NK-92 treated with Interleukin-12 subunit alpha and Interleukin-12 subunit beta, amount 100 ng/mL, for 24 hours (cell line): ENCODE data around the gene OGA.

ENCODE experiments used
- DNase-seq: peaks from one replicate; lab custom pipeline; 2025; lab: John Stamatoyannopoulos, UW

Gene OGA

GRCh38 chr10:101818119-101818871 is at the start of gene OGA:
TSS of gene OGA (minus strand) at chr10:101818444. CDS start at chr10:101818022, 422 bp downstream.
- DNase-seq = peak; percentile 100

GRCh38 chr10:101867931-101868330 is 49.7 kb upstream of the OGA start:
- DNase-seq = no peak

- DNase-seq = no peak
These were observed 41.3 kb upstream of the OGA start for GRCh38 chr10:101859530-101859929.

- no peak for DNase-seq
These were observed 40.7 kb upstream of the OGA start for GRCh38 chr10:101858723-101859500.

- no peak for DNase-seq
These were observed 39.7 kb upstream of the OGA start for GRCh38 chr10:101857802-101858476.

- no peak for DNase-seq
These were observed 38.4 kb upstream of the OGA start for GRCh38 chr10:101856626-101857025.

- DNase-seq = no peak
These were observed 33.3 kb upstream of the OGA start for GRCh38 chr10:101851411-101852116.

- DNase-seq = no peak
These were observed 32.5 kb upstream of the OGA start for GRCh38 chr10:101850749-101851148.

- no peak for DNase-seq
These were observed 30.7 kb upstream of the OGA start for GRCh38 chr10:101848894-101849351.

GRCh38 chr10:101848408-101848807 is 30.2 kb upstream of the OGA start:
- DNase-seq = no peak

GRCh38 chr10:101845893-101846292 is 27.6 kb upstream of the OGA start:
- no peak for DNase-seq

- no peak for DNase-seq
These were observed 25.1 kb upstream of the OGA start, which contains the start of gene KCNIP2 for GRCh38 chr10:101843032-101844021. TSS of gene KCNIP2 (minus strand) at chr10:101843800. CDS start at chr10:101843568, 232 bp downstream.

- DNase-seq = no peak
These were observed 23.6 kb upstream of the OGA start for GRCh38 chr10:101841826-101842225.

- DNase-seq = no peak
These were observed 22.7 kb upstream of the OGA start for GRCh38 chr10:101840741-101841453.

GRCh38 chr10:101840102-101840684 is 21.9 kb upstream of the OGA start:
- DNase-seq = no peak

GRCh38 chr10:101839416-101840063 is 21.3 kb upstream of the OGA start:
- no peak for DNase-seq

GRCh38 chr10:101839002-101839401 is 20.8 kb upstream of the OGA start:
- no peak for DNase-seq

- DNase-seq = no peak
These were observed 20.2 kb upstream of the OGA start for GRCh38 chr10:101838416-101838970.

- no peak for DNase-seq
These were observed 19.5 kb upstream of the OGA start for GRCh38 chr10:101837748-101838147.
